ENCODE measurements around the gene SCAMP4.
A peak's percentile ranks its signal among the peaks of the same experiment; 100 is the strongest.

SCAMP4 gene

GRCh38 chr19:1882089-1882785 is 23.0 kb upstream of the SCAMP4 start:
- no peaks in the 10 kb centered on the region for H3K9me3 ChIP-seq (ENCODE audit: severe bottlenecking)
- H3K4me1 ChIP-seq (ENCODE audit: insufficient read depth, poor library complexity, severe bottlenecking), result no peaks in the 10 kb centered on the region
- no peak overlapping the region for H3K27ac ChIP-seq (ENCODE audit: poor library complexity, severe bottlenecking)
- TF ChIP-seq CTCF (IDR thresholded peaks at IDR 0.05; ENCODE audit: poor library complexity, severe bottlenecking), result no peak
- DNase-seq (ENCODE audit: low spot score) (no peak), ATAC-seq (ENCODE audit: low read depth) (no peak)
- H3K36me3 ChIP-seq (ENCODE audit: low read depth), result peaks cover 3% of the 10 kb centered on the region; the same call in 1 of the 2 replicates
- H3K27me3 ChIP-seq (ENCODE audit: insufficient read depth, poor library complexity, severe bottlenecking), result no peaks in the 10 kb centered on the region
- no peak overlapping the region for H3K4me3 ChIP-seq (ENCODE audit: severe bottlenecking)

GRCh38 chr19:1882786-1883692 is 22.2 kb upstream of the SCAMP4 start:
- Histone ChIP-seq H3K27me3 (ENCODE audit: insufficient read depth, poor library complexity, severe bottlenecking) (no peaks in the 10 kb centered on the region), H3K4me1 (ENCODE audit: insufficient read depth, poor library complexity, severe bottlenecking) (no peaks in the 10 kb centered on the region), H3K36me3 (ENCODE audit: low read depth) (peaks cover 3% of the 10 kb centered on the region; the same call in 1 of the 2 replicates), H3K4me3 (ENCODE audit: severe bottlenecking) (no peak overlapping the region), H3K9me3 (ENCODE audit: severe bottlenecking) (no peaks in the 10 kb centered on the region), H3K27ac (ENCODE audit: poor library complexity, severe bottlenecking) (no peak overlapping the region)
- no peak for TF ChIP-seq CTCF (IDR thresholded peaks at IDR 0.05; ENCODE audit: poor library complexity, severe bottlenecking)
- no peak for ATAC-seq (ENCODE audit: low read depth)
- DNase-seq (ENCODE audit: low spot score), result no peak

GRCh38 chr19:1883784-1884183 is 21.4 kb upstream of the SCAMP4 start:
- no peaks in the 10 kb centered on the region for H3K27me3 ChIP-seq (ENCODE audit: insufficient read depth, poor library complexity, severe bottlenecking)
- peak overlapping the region; percentile 56 for H3K27ac ChIP-seq (ENCODE audit: poor library complexity, severe bottlenecking)
- H3K4me1 ChIP-seq (ENCODE audit: insufficient read depth, poor library complexity, severe bottlenecking), result no peaks in the 10 kb centered on the region
- H3K36me3 ChIP-seq (ENCODE audit: low read depth), result peaks cover 3% of the 10 kb centered on the region; the same call in 1 of the 2 replicates
- DNase-seq (ENCODE audit: low spot score) (no peak), ATAC-seq (ENCODE audit: low read depth) (no peak)
- no peaks in the 10 kb centered on the region for H3K9me3 ChIP-seq (ENCODE audit: severe bottlenecking)
- peak overlapping the region; percentile 58 for H3K4me3 ChIP-seq (ENCODE audit: severe bottlenecking)
- no peak for TF ChIP-seq CTCF (IDR thresholded peaks at IDR 0.05; ENCODE audit: poor library complexity, severe bottlenecking)

- Histone ChIP-seq H3K4me1 (ENCODE audit: insufficient read depth, poor library complexity, severe bottlenecking) (no peaks in the 10 kb centered on the region), H3K27ac (ENCODE audit: poor library complexity, severe bottlenecking) (peak overlapping the region; percentile 56), H3K27me3 (ENCODE audit: insufficient read depth, poor library complexity, severe bottlenecking) (no peaks in the 10 kb centered on the region), H3K4me3 (ENCODE audit: severe bottlenecking) (peak overlapping the region; percentile 58), H3K9me3 (ENCODE audit: severe bottlenecking) (no peaks in the 10 kb centered on the region), H3K36me3 (ENCODE audit: low read depth) (peaks cover 3% of the 10 kb centered on the region; the same call in 1 of the 2 replicates)
- no peak for TF ChIP-seq CTCF (IDR thresholded peaks at IDR 0.05; ENCODE audit: poor library complexity, severe bottlenecking)
- ATAC-seq (ENCODE audit: low read depth) (peak; percentile 24; the same call in 2 of the 3 replicates), DNase-seq (ENCODE audit: low spot score) (no peak)
Measured at GRCh38 chr19:1884291-1884718, 20.9 kb upstream of the SCAMP4 start.
